Erythroblast (primary cell): Measurements from ENCODE around the gene RAB3C.

ENCODE experiments used
- GATA1 ChIP-seq: IDR thresholded peaks from 2 replicates; pipeline ENCODE4 v1.6.1; 2011; ENCODE audit warnings: low read depth, mild to moderate bottlenecking, control low read depth, low read length, moderate library complexity
- POLR2A ChIP-seq: IDR thresholded peaks from 2 replicates; pipeline ENCODE4 v1.6.1; 2011; ENCODE audit warnings: mild to moderate bottlenecking, low read length

- TF ChIP-seq POLR2A (no peak), GATA1 (no peak)
These were observed 99.1 kb downstream of the RAB3C start for GRCh38 chr5:58681943-58682342.
